SH-SY5Y (cell line): ENCODE measurements around the gene RNF115.

Experiments
- GATA2 ChIP-seq: IDR thresholded peaks from 2 replicates; pipeline ENCODE4 v1.6.1; 2011; ENCODE audit warnings: mild to moderate bottlenecking, low read depth, low read length
- GATA3 ChIP-seq: IDR thresholded peaks from 2 replicates; pipeline ENCODE4 v1.6.1; 2011; ENCODE audit warnings: low read depth, mild to moderate bottlenecking, low read length, moderate library complexity

DNA sequence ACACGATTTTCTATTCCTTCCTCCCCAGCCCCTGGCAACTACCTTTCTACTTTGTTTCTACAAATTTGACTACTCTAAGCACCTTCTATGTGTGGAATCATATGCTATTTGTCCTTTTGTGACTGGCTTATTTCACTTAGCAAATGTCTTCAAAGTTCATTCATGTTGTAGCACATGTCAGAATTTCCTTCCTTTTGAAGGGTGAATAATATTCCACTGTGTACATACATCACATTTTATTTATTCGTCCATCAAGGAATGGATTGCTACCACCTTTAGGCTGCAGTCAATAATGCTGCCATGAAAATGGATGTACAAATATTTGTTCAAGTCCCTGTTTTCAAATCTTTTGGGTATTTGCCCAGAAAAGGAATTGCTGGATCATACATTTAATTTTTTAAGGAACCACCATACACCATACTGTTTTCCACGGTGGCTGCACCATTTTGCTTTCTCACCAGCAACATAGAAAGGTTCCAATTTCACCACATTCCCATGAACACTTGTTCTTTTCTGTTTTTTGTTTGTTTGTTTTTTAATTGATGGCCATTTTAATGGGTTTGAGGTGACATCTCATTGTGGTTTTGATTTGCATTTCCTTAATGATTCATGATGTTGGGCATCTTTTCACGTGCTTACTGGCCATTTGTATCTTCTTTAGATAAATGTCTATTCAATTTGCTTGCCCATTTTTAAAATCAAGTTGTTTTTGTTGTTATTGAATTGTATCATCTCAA is 113.4 kb downstream of the RNF115 start:
- TF ChIP-seq GATA3 (no peak), GATA2 (no peak)
